HepG2 (cell line): ENCODE measurements around the gene FAHD2A. TPM values are rescaled to one million over a fixed set of nuclear protein-coding genes. Genes with fewer than 3 reads are reported as not detected.
"Not testable (repeated sequence)": the region's sequence is repeated elsewhere in the genome, so short reads cannot be mapped to it uniquely, and the experiment has no call there.

ENCODE experiments used
- ATAC-seq: fragments of 200-7000 bp; cut with Tn5 transposase; 3 replicates; pipeline ENCODE4 v1.9.1; 2020; ENCODE audit warnings: mild to moderate bottlenecking, moderate library complexity
- BruUV-seq: library from RNA; stranded (reverse); fragments of 400-500 nt; replicated peaks from 2 replicates; lab custom pipeline; 2021; lab: Mats Ljungman, UMichigan
- CTCF ChIA-PET: fragments of 300-600 bp; formaldehyde crosslinking; extraction: SDS; loops from one replicate; lab custom pipeline; 2021; ENCODE audit warnings: low total read pairs, inconsistent platforms, low intra/inter-chr PET ratio; lab: Yijun Ruan, JAX
- POLR2A ChIA-PET: fragments of 350-600 bp; sonication (Branson Sonifier 250); formaldehyde crosslinking; loops from one replicate; lab custom pipeline; 2020; ENCODE audit warnings: antibody characterized with exemption, inconsistent platforms; lab: Yijun Ruan, JAX
- DNase-seq: peaks from one replicate; pipeline ENCODE4 v3.0.0-alpha.2; 2015; ENCODE audit warnings: low spot score
- FAIRE-seq: peaks from 3 replicates; lab custom pipeline; 2011; peaks lifted over from hg19 to GRCh38; lab: Jason Lieb, UNC
- H2AFZ ChIP-seq: one replicate; pipeline ENCODE4 v1.6.1; 2011; ENCODE audit warnings: low read length, inconsistent platforms
- H3K27ac ChIP-seq: fragments of 300-600 bp; 3 replicates; pipeline ENCODE4 v1.8.0; 2011; ENCODE audit warnings: mixed run types, mild to moderate bottlenecking, mixed read lengths, low read length, inconsistent platforms; ENCODE audit not compliant: insufficient read depth; ENCODE audit errors: extremely low read length
- H3K27me3 ChIP-seq, 2 experiments: fragments of 200-600 bp in 1 of 2; 2 replicates in 1 of 2; 3 replicates in 1 of 2; pipeline versions ENCODE4 v1.6.0 to v1.8.0; 2011; ENCODE audit warnings: low read length in 2 of 2, mild to moderate bottlenecking in 2 of 2, moderate library complexity in 2 of 2, inconsistent platforms in 1 of 2; ENCODE audit not compliant: insufficient read depth in 2 of 2, control insufficient read depth in 1 of 2
- H3K36me3 ChIP-seq, 2 experiments: fragments of 200-600 bp in 1 of 2; replicated peaks in 1 of 2; 2 replicates in 1 of 2; 3 replicates in 1 of 2; pipeline versions ENCODE4 v1.5.1 to v1.8.0; 2011; ENCODE audit warnings: low read length in 2 of 2, inconsistent platforms in 1 of 2; ENCODE audit not compliant: insufficient read depth in 2 of 2, control insufficient read depth in 1 of 2
- H3K4me1 ChIP-seq: 2 replicates; pipeline ENCODE4 v1.5.1; 2012; ENCODE audit warnings: low read length, inconsistent platforms; ENCODE audit not compliant: insufficient read depth
- H3K4me2 ChIP-seq: 2 replicates; pipeline ENCODE4 v1.6.0; 2011; ENCODE audit warnings: low read depth, low read length, inconsistent platforms
- H3K4me3 ChIP-seq, 3 experiments: fragments of 200-600 bp in 1 of 3; sonication (generic), shearing (Covaris generic) in 1 of 3; replicated peaks in 1 of 3; 2 replicates each; pipeline ENCODE4 v1.5.1; 2011 to 2016; ENCODE audit warnings: low read length in 3 of 3, inconsistent platforms in 2 of 3, low read depth in 2 of 3, mild to moderate bottlenecking in 2 of 3, control low read depth in 1 of 3, mixed read lengths in 1 of 3; ENCODE audit not compliant: insufficient read depth in 1 of 3
- H3K79me2 ChIP-seq: one replicate; pipeline ENCODE4 v1.6.1; 2011; ENCODE audit warnings: low read length, inconsistent platforms; ENCODE audit not compliant: insufficient read depth
- H3K9ac ChIP-seq: 2 replicates; pipeline ENCODE4 v1.6.0; 2011; ENCODE audit warnings: mild to moderate bottlenecking, low read depth, low read length, inconsistent platforms; ENCODE audit not compliant: insufficient read depth
- H3K9me3 ChIP-seq: 2 replicates; pipeline ENCODE4 v1.5.1; 2012; ENCODE audit warnings: mild to moderate bottlenecking, low read length
- H4K20me1 ChIP-seq: 2 replicates; pipeline ENCODE4 v1.6.0; 2011; ENCODE audit warnings: inconsistent platforms, mild to moderate bottlenecking, low read length, moderate library complexity; ENCODE audit not compliant: insufficient read depth
- WGBS: methylation state at CpG from one replicate; pipeline ENCODE4 v1.1.6; 2017; ENCODE audit warnings: low lambda C conversion rate; 5-methylcytosine and 5-hydroxymethylcytosine counted together
- in situ Hi-C: cut with HindIII; loops from 2 replicates; pipeline ENCODE4 v1.10.0; 2017; ENCODE audit warnings: low pct_unique_long_range_greater_than_20kb; ENCODE audit not compliant: extremely low pct_ligation_motif_present
- intact Hi-C: fragments of 100-400 bp; cut with micrococcal nuclease; formaldehyde crosslinking; loops from one replicate; pipeline ENCODE4 v1.10.0; 2022; ENCODE audit not compliant: unreplicated experiment
- polyA plus RNA-seq, 8 experiments: library from polyadenylated mRNA; depleted of rRNA in 3 of 8; stranded (reverse) in 7 of 8; unstranded in 1 of 8; fragments of >200 nt; fragmentation: Illumina TruSeq in 4 of 8; extraction: Trizol in 4 of 8; gene quantifications; 2 replicates each; pipeline versions ENCODE4 v1.2.1 to v1.2.3, GENCODE V29; 2011 to 2016; ENCODE audit warnings: low read depth in 4 of 8, missing spikeins in 1 of 8, mixed read lengths in 1 of 8; ENCODE audit not compliant: insufficient read depth in 1 of 8
- total RNA-seq, 5 experiments: library from RNA; depleted of rRNA; stranded (reverse); fragments of >200 nt; fragmentation: Illumina TruSeq; extraction: Trizol; gene quantifications; 2 replicates each; pipeline ENCODE4 v1.2.3, GENCODE V29; 2016; ENCODE audit warnings: low read depth in 1 of 5

The FAHD2A gene
- total and polyA plus RNA-seq, 2 of the 13 experiments (the other 11 are each of a cell fraction or from before 2014, with no cell fraction given), result 34.0 to 44.2 TPM

- 3% methylated on average over 1 of the region's 4 CpGs for WGBS
- H3K4me2 ChIP-seq, H3K9me3 ChIP-seq, H3K79me2 ChIP-seq, H3K4me1 ChIP-seq, DNase-seq, H4K20me1 ChIP-seq, H3K4me3 ChIP-seq, POLR2A ChIA-PET, H3K9ac ChIP-seq, in situ Hi-C loops, intact Hi-C loops, H2AFZ ChIP-seq, H3K36me3 ChIP-seq, CTCF ChIA-PET, H3K27me3 ChIP-seq, FAIRE-seq, BruUV-seq, ATAC-seq, H3K27ac ChIP-seq: not testable (repeated sequence)
Measured at GRCh38 chr2:95433373-95433772, 30.9 kb downstream of the FAHD2A start.

- H3K36me3 ChIP-seq, H2AFZ ChIP-seq, DNase-seq, H3K9ac ChIP-seq, H3K27ac ChIP-seq, H3K9me3 ChIP-seq, intact Hi-C loops, H3K27me3 ChIP-seq, H4K20me1 ChIP-seq, in situ Hi-C loops, H3K4me3 ChIP-seq, POLR2A ChIA-PET, H3K4me2 ChIP-seq, BruUV-seq, H3K79me2 ChIP-seq, FAIRE-seq, ATAC-seq, H3K4me1 ChIP-seq, CTCF ChIA-PET: not testable (repeated sequence)
- 20% methylated on average over 1 of the region's 2 CpGs for WGBS
Measured at GRCh38 chr2:95433973-95434372, 31.5 kb downstream of the FAHD2A start.

GRCh38 chr2:95434507-95435076 is 32.1 kb downstream of the FAHD2A start:
- H3K27ac ChIP-seq, H3K27me3 ChIP-seq, H3K9ac ChIP-seq, CTCF ChIA-PET, ATAC-seq, POLR2A ChIA-PET, H3K4me3 ChIP-seq, DNase-seq, H3K79me2 ChIP-seq, H3K9me3 ChIP-seq, BruUV-seq, FAIRE-seq, H2AFZ ChIP-seq, intact Hi-C loops, H3K4me2 ChIP-seq, H4K20me1 ChIP-seq, H3K36me3 ChIP-seq, in situ Hi-C loops, H3K4me1 ChIP-seq: not testable (repeated sequence)
- 0% methylated on average over 1 of the region's 3 CpGs for WGBS

- CTCF ChIA-PET, H3K27ac ChIP-seq, H3K27me3 ChIP-seq, H4K20me1 ChIP-seq, ATAC-seq, H3K4me2 ChIP-seq, H3K4me1 ChIP-seq, FAIRE-seq, H3K9ac ChIP-seq, DNase-seq, POLR2A ChIA-PET, H2AFZ ChIP-seq, H3K36me3 ChIP-seq, intact Hi-C loops, H3K4me3 ChIP-seq, BruUV-seq, H3K9me3 ChIP-seq, H3K79me2 ChIP-seq, in situ Hi-C loops: not testable (repeated sequence)
- no CpG with 5 or more reads among the region's 30 CpGs for WGBS
Measured at GRCh38 chr2:95435162-95435871, 32.8 kb downstream of the FAHD2A start.
